GM18519 (cell line): ENCODE measurements around the gene EYA4.
"Not testable (repeated sequence)": the region's sequence is repeated elsewhere in the genome, so short reads cannot be mapped to it uniquely, and the experiment has no call there.

ENCODE experiments used
- ATAC-seq: cut with Tn5 transposase; IDR thresholded peaks from one replicate; pipeline ENCODE4 v1.9.1; 2021; ENCODE audit warnings: mild to moderate bottlenecking, moderate library complexity; ENCODE audit not compliant: unreplicated experiment, low FRiP score

EYA4 gene

GRCh38 chr6:133550026-133550425 lies 308.9 kb downstream of the EYA4 start:
- ATAC-seq, result no peak

- ATAC-seq, result no peak
Measured at GRCh38 chr6:133551436-133551835, 310.3 kb downstream of the EYA4 start.

- ATAC-seq, result no peak
Measured at GRCh38 chr6:133551847-133552341, 310.7 kb downstream of the EYA4 start.

GRCh38 chr6:133553652-133554051 lies 312.5 kb downstream of the EYA4 start:
- no peak for ATAC-seq

GRCh38 chr6:133554121-133554520 lies 313.0 kb downstream of the EYA4 start:
- ATAC-seq, result not testable (repeated sequence)

GRCh38 chr6:133555685-133556084 lies 314.5 kb downstream of the EYA4 start:
- ATAC-seq, result no peak

- ATAC-seq, result no peak
Measured at GRCh38 chr6:133559926-133560325, 318.8 kb downstream of the EYA4 start.

- no peak for ATAC-seq
Measured at GRCh38 chr6:133567636-133568035, 326.5 kb downstream of the EYA4 start.

- peak; percentile 71 for ATAC-seq
Measured at GRCh38 chr6:133568970-133569889, 328.1 kb downstream of the EYA4 start.

- ATAC-seq, result no peak
Measured at GRCh38 chr6:133571681-133572080, 330.5 kb downstream of the EYA4 start.

GRCh38 chr6:133577851-133578250 lies 336.7 kb downstream of the EYA4 start:
- no peak for ATAC-seq
